HepG2 (cell line): ENCODE data around the gene NME8. TPM values are rescaled to one million over a fixed set of nuclear protein-coding genes. Genes with fewer than 3 reads are reported as not detected.
A peak's percentile ranks its signal among the peaks of the same experiment; 100 is the strongest.

Experiments used
- AFF4 ChIP-seq: sonication (generic); formaldehyde crosslinking; IDR thresholded peaks from 2 replicates; pipeline ENCODE4 v1.4.0; 2020; ENCODE audit warnings: missing genetic modification reagents
- CHCHD3 ChIP-seq: sonication (generic); formaldehyde crosslinking; IDR thresholded peaks from 2 replicates; pipeline ENCODE4 v1.8.0; 2022; ENCODE audit warnings: mild to moderate bottlenecking, missing genetic modification reagents, moderate library complexity
- CREB1 ChIP-seq, 2 experiments: fragments of 450-650 bp in 1 of 2; IDR thresholded peaks; 2 replicates each; pipeline ENCODE4 v1.6.1; 2016 to 2017; ENCODE audit warnings: control low read depth in 1 of 2, mild to moderate bottlenecking in 1 of 2, missing compliant biosample characterization in 1 of 2, missing genetic modification characterization in 1 of 2
- ELF1 ChIP-seq: sonication (generic); formaldehyde crosslinking; IDR thresholded peaks from 2 replicates; pipeline ENCODE4 v1.4.0; 2020; ENCODE audit warnings: missing genetic modification reagents
- FOXJ3 ChIP-seq: sonication (generic); formaldehyde crosslinking; IDR thresholded peaks from 2 replicates; pipeline ENCODE4 v1.4.0; 2020; ENCODE audit warnings: missing genetic modification reagents, mild to moderate bottlenecking, borderline replicate concordance
- GRHL1 ChIP-seq: sonication (generic); formaldehyde crosslinking; conservative IDR thresholded peaks from 2 replicates; pipeline ENCODE4 v1.8.0; 2022; ENCODE audit warnings: missing genetic modification reagents
- HCFC1 ChIP-seq: fragments of 150-350 bp; IDR thresholded peaks from 2 replicates; pipeline ENCODE4 v1.6.1; 2014; ENCODE audit warnings: low read depth, low read length
- HNRNPUL1 ChIP-seq: fragments of 200-400 bp; formaldehyde crosslinking; IDR thresholded peaks from 2 replicates; pipeline ENCODE4 v1.6.1; 2017; ENCODE audit warnings: low read depth, mild to moderate bottlenecking, low read length, moderate library complexity
- HOXA9 ChIP-seq: sonication (generic); formaldehyde crosslinking; IDR thresholded peaks from 2 replicates; pipeline ENCODE4 v1.8.1; 2022; ENCODE audit warnings: missing genetic modification reagents, mild to moderate bottlenecking, moderate library complexity, borderline replicate concordance
- KDM6A ChIP-seq: IDR thresholded peaks from 2 replicates; pipeline ENCODE4 v1.6.1; 2016; ENCODE audit warnings: low read depth
- LCORL ChIP-seq, 2 experiments: fragments of 450-650 bp in 1 of 2; sonication (generic) in 1 of 2; formaldehyde crosslinking in 1 of 2; IDR thresholded peaks; 2 replicates each; pipeline versions ENCODE4 v1.5.0 to v1.6.1; 2017 to 2020; ENCODE audit warnings: antibody characterized with exemption in 1 of 2, missing genetic modification reagents in 1 of 2
- MED13 ChIP-seq: sonication (generic); formaldehyde crosslinking; IDR thresholded peaks from 2 replicates; pipeline ENCODE4 v1.5.0; 2020; ENCODE audit warnings: missing genetic modification reagents
- MEIS2 ChIP-seq: sonication (generic); formaldehyde crosslinking; IDR thresholded peaks from 2 replicates; pipeline ENCODE4 v1.9.0; 2021; ENCODE audit warnings: mild to moderate bottlenecking, missing genetic modification reagents
- MYNN ChIP-seq: sonication (generic); formaldehyde crosslinking; IDR thresholded peaks from 2 replicates; pipeline ENCODE4 v1.4.0; 2020; ENCODE audit warnings: mild to moderate bottlenecking, low read depth, missing genetic modification reagents
- RFX3 ChIP-seq: IDR thresholded peaks from 2 replicates; pipeline ENCODE4 v1.6.1; 2016; ENCODE audit warnings: missing biosample characterization, missing genetic modification reagents
- TBL1XR1 ChIP-seq: fragments of 150-350 bp; IDR thresholded peaks from 2 replicates; pipeline ENCODE4 v1.6.1; 2014; ENCODE audit warnings: borderline replicate concordance, low read length; ENCODE audit not compliant: partially characterized antibody
- ZFP91 ChIP-seq: sonication (generic); formaldehyde crosslinking; IDR thresholded peaks from 2 replicates; pipeline ENCODE4 v1.9.0; 2022; ENCODE audit warnings: missing genetic modification reagents, mild to moderate bottlenecking, borderline replicate concordance
- ZNF30 ChIP-seq: sonication (generic); formaldehyde crosslinking; IDR thresholded peaks from 2 replicates; pipeline ENCODE4 v1.5.0; 2020; ENCODE audit warnings: mild to moderate bottlenecking, missing genetic modification reagents
- ZNF343 ChIP-seq: sonication (generic); formaldehyde crosslinking; IDR thresholded peaks from 2 replicates; pipeline ENCODE4 v1.4.0; 2020; ENCODE audit warnings: mild to moderate bottlenecking, missing genetic modification reagents
- ZNF777 ChIP-seq: sonication (generic); formaldehyde crosslinking; IDR thresholded peaks from 2 replicates; pipeline ENCODE4 v1.4.0; 2020; ENCODE audit warnings: missing genetic modification reagents
- polyA plus RNA-seq, 8 experiments: library from polyadenylated mRNA; depleted of rRNA in 3 of 8; stranded (reverse) in 7 of 8; unstranded in 1 of 8; fragments of >200 nt; fragmentation: Illumina TruSeq in 4 of 8; extraction: Trizol in 4 of 8; gene quantifications; 2 replicates each; pipeline versions ENCODE4 v1.2.1 to v1.2.3, GENCODE V29; 2011 to 2016; ENCODE audit warnings: low read depth in 4 of 8, missing spikeins in 1 of 8, mixed read lengths in 1 of 8; ENCODE audit not compliant: insufficient read depth in 1 of 8
- total RNA-seq, 5 experiments: library from RNA; depleted of rRNA; stranded (reverse); fragments of >200 nt; fragmentation: Illumina TruSeq; extraction: Trizol; gene quantifications; 2 replicates each; pipeline ENCODE4 v1.2.3, GENCODE V29; 2016; ENCODE audit warnings: low read depth in 1 of 5

Gene NME8
- total and polyA plus RNA-seq, 2 of the 13 experiments (the other 11 are each of a cell fraction or from before 2014, with no cell fraction given), result not detected

GRCh38 chr7:37942934-37943610 lies 94.7 kb downstream of the NME8 start (continued):
- TF ChIP-seq LCORL (IDR thresholded peaks at IDR 0.05) (peak; percentile 63), LCORL (CRISPR knock-in tag; IDR thresholded peaks at IDR 0.05) (peak; percentile 100), ZNF777 (CRISPR knock-in tag) (peak; percentile 35; the same call in 1 of the 2 replicates), MED13 (no peak; the same call in 1 of the 2 replicates), AFF4 (peak; percentile 46; the same call in 1 of the 2 replicates), HNRNPUL1 (no peak), RFX3 (CRISPR knock-in tag) (no peak; the same call in 1 of the 2 replicates), HOXA9 (CRISPR knock-in tag) (peak; percentile 61; the same call in 1 of the 2 replicates), TBL1XR1 (peak; percentile 96), CREB1 (IDR thresholded peaks at IDR 0.05) (peak; percentile 66), CREB1 (CRISPR knock-in tag; IDR thresholded peaks at IDR 0.05) (peak; percentile 81), KDM6A (CRISPR knock-in tag) (peak; percentile 99), HCFC1 (no peak), CHCHD3 (CRISPR knock-in tag) (no peak), FOXJ3 (peak; percentile 95), ZNF343 (CRISPR knock-in tag) (no peak), GRHL1 (no peak), MYNN (CRISPR knock-in tag) (no peak), ZFP91 (peak; percentile 90), MEIS2 (CRISPR knock-in tag) (peak; percentile 96), ELF1 (peak; percentile 65), ZNF30 (CRISPR knock-in tag) (0 out of 2 replicates have a peak, but pooled peaks have one; percentile 46)
